GM15510 (cell line): Measurements from ENCODE around the gene ZFR.

Experiments used
- POLR2A ChIP-seq: IDR thresholded peaks from 3 replicates; pipeline ENCODE4 v1.6.1; 2011; ENCODE audit warnings: borderline replicate concordance; ENCODE audit not compliant: insufficient read length; ENCODE audit errors: extremely low read depth

ZFR gene

GRCh38 chr5:32312197-32312594 is 132.3 kb downstream of the ZFR start:
- no peak for TF ChIP-seq POLR2A

- no peak for TF ChIP-seq POLR2A
These were observed 132.9 kb downstream of the ZFR start for GRCh38 chr5:32311404-32312196.

GRCh38 chr5:32309761-32310160 is 134.8 kb downstream of the ZFR start:
- TF ChIP-seq POLR2A: no peak

GRCh38 chr5:32308946-32309345 is 135.6 kb downstream of the ZFR start:
- no peak for TF ChIP-seq POLR2A

DNA sequence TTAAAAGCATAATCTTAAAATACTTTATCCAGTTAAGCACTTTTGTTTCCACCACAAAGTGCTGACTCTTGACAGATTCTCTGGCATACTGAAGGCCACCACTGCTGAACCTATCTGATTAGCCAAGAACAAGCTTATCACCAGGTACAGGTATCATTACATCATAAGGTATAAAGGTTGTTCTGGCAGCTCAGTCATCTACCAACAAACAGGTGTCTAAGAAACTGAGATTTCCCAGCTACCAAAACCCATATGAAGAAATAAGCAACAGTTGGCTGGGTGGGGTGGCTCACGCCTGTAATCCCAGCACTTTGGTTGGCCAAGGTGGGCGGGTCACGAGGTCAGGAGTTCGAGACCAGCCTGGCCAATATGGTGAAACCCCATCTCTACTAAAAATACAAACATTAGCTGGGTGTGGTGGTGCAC is 136.8 kb downstream of the ZFR start:
- no peak for TF ChIP-seq POLR2A

DNA sequence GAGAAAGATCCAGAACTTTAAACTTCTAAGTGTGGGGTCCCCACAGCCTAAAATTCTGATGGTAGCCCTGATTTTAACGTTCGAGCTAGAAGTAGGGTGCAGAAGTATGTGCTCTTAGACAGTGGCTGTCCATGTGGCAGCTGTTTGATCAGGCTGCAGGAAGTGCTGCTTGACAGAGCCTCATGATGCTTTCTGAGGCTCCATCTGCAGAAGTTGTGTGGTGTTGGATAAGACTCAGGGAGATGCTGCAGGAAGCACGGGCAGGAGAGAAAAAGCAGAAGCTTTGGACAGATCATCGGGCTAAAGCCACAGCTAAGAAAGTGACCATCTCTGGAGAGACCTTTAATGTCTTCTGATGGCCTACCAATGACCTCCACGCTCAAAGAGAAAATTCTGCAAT is 139.9 kb downstream of the ZFR start:
- TF ChIP-seq POLR2A: no peak
